Endodermal cell (in vitro differentiated cells): Measurements from ENCODE around the gene ARFGAP1. TPM values are rescaled to one million over a fixed set of nuclear protein-coding genes. Genes with fewer than 3 reads are reported as not detected.

ENCODE experiments used
- DNase-seq: peaks from one replicate; pipeline ENCODE4 v3.0.0-alpha.2; 2017
- H3K27ac ChIP-seq: 2 replicates; pipeline ENCODE4 v1.5.1; 2013; ENCODE audit warnings: mild to moderate bottlenecking, low read depth, low read length, moderate library complexity
- H3K27me3 ChIP-seq: 2 replicates; pipeline ENCODE4 v1.6.1; 2013; ENCODE audit warnings: mild to moderate bottlenecking, low read length, moderate library complexity; ENCODE audit not compliant: insufficient read depth, control insufficient read depth, poor library complexity, severe bottlenecking
- H3K36me3 ChIP-seq: 2 replicates; pipeline ENCODE4 v1.7.0; 2013; ENCODE audit warnings: mild to moderate bottlenecking, low read length, moderate library complexity; ENCODE audit not compliant: control insufficient read depth, insufficient read depth
- H3K4me1 ChIP-seq: one replicate; pipeline ENCODE4 v1.7.0; 2013; ENCODE audit warnings: low read length; ENCODE audit not compliant: control insufficient read depth, insufficient read depth
- H3K4me3 ChIP-seq: 2 replicates; pipeline ENCODE4 v1.5.1; 2013; ENCODE audit warnings: mild to moderate bottlenecking, low read length, moderate library complexity
- H3K9ac ChIP-seq: 2 replicates; pipeline ENCODE4 v1.6.1; 2013; ENCODE audit warnings: mild to moderate bottlenecking, low read length, moderate library complexity; ENCODE audit not compliant: poor library complexity, severe bottlenecking; ENCODE audit errors: extremely low read depth
- H3K9me3 ChIP-seq: 2 replicates; pipeline ENCODE4 v1.6.1; 2013; ENCODE audit warnings: mild to moderate bottlenecking, low read length, moderate library complexity; ENCODE audit not compliant: control insufficient read depth
- H3K27ac Mint-ChIP-seq: 2 replicates; pipeline ENCODE4 v1.8.0; 2020; ENCODE audit warnings: mixed read lengths
- H3K27me3 Mint-ChIP-seq: 2 replicates; pipeline ENCODE4 v1.8.0; 2021; ENCODE audit warnings: mild to moderate bottlenecking, mixed read lengths; ENCODE audit not compliant: insufficient read depth
- H3K36me3 Mint-ChIP-seq: 2 replicates; pipeline ENCODE4 v1.8.0; 2020; ENCODE audit warnings: low read depth, mixed read lengths
- H3K4me1 Mint-ChIP-seq: 2 replicates; pipeline ENCODE4 v1.8.0; 2020; ENCODE audit warnings: mixed read lengths
- H3K4me3 Mint-ChIP-seq: 2 replicates; pipeline ENCODE4 v1.8.0; 2020; ENCODE audit warnings: mild to moderate bottlenecking, moderate library complexity, mixed read lengths
- H3K9me3 Mint-ChIP-seq: 2 replicates; pipeline ENCODE4 v1.8.0; 2020; ENCODE audit warnings: mild to moderate bottlenecking, mixed read lengths
- WGBS, 2 experiments: methylation state at CpG; one replicate each; pipeline versions ENCODE4 v1.1.5 to v1.1.7; 2013; ENCODE audit warnings: missing lambda C conversion rate in 2 of 2, mixed read lengths in 1 of 2; ENCODE audit not compliant: insufficient coverage in 1 of 2, insufficient read length in 1 of 2; 5-methylcytosine and 5-hydroxymethylcytosine counted together
- total RNA-seq, 2 donors: library from RNA; stranded (reverse); fragmentation: NEBNext Ultra II Directional in 1 of 2; extraction: Animal tissue kit (Norgen Biotek cat#: 25700) in 1 of 2; gene quantifications; 2 replicates in 1 of 2; 3 replicates in 1 of 2; pipeline ENCODE4 v1.2.1, GENCODE V29; 2021
- TF ChIP-seq, protein P1 (sequence below): fragments of 200-600 bp; sonication (generic); conservative IDR thresholded peaks from 2 replicates; pipeline ENCODE4 v1.5.0; 2021; ENCODE audit warnings: antibody characterized with exemption, mild to moderate bottlenecking

Gene ARFGAP1
- total RNA-seq, 2 donors from 2014 or later: 159 to 208 TPM

DNA sequence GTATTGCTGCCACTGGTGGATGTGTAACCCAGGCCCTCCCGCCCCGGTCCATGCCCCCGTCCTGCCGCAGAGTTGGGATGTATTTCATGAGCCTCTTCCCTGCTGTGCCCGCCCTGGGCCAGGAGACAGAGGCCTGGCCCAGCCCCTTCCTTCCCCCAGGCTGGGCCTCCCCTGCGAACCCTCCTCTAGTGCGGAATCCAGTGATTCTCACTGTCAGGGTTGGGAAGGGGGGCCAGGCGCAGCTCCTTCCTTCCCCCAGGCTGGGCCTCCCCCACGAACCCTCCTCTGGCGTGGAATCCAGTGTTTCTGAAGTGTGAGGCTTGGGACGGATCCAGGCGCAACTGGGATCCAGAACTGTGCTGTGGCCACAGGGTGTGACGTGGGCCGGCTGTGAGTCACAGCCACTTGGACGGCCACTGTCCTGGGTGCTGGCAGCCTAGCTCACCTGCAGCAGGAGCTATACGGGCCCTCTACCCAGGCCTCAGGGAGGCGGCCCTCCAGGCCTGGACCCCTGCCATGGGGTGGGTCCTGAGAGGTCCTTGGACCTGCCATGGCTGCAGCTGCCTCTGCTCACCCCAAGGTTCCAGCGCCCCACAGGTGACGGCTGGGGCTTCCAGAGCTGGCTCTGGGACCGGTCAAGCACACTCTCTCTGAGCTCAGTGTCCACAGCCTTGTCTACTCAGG is 48.7 kb downstream of the ARFGAP1 start:
- H3K27me3 Mint-ChIP-seq: no peaks in the 10 kb centered on the region
- 85% methylated on average over 12 to 20 of the region's 20 CpGs for WGBS, 2 experiments
- no peak overlapping the region for H3K4me3 Mint-ChIP-seq

DNA sequence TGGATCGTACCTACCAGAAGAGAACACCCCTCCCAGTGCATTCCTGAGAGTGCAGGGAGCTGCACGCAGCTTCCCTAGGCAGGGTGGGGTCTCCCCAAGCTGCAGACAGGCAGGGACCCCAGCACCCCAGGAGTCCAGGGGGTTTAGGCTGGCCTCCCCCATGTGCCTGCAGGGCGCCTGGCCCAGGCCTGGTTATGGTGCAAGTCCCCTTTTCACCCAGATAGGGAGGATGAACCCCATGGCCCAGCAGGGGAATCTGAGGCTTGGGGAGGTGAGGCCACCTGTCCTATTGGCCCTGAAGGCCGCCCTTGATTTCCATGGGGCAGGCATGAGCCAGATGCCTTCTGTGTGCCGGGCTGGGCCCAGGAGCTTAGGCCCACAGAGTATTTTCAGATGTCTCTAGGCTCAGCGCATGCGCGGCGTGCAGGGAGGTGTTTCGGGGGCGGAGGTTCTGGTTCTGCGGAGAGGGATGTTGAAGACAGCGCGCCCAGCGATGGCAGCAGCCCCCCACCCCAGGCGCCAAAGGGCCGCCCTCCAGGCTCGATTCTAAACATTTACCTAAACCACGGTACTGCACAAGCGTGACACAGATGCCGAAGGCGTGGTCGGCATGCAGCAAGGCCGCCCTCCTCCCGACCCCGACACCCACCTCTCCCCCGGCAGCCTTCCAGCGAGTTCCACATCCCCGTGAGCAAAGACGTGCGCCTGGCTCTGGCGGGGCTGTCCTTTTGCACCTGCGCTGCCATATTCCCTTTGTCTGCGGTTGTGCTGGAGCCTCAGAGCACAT is 49.7 kb downstream of the ARFGAP1 start:
- DNase-seq: no peak
- Mint-ChIP-seq H3K9me3 (peaks cover 4% of the 10 kb centered on the region), H3K4me1 (no peaks in the 10 kb centered on the region), H3K27ac (no peak overlapping the region), H3K27me3 (no peaks in the 10 kb centered on the region), H3K4me3 (no peak overlapping the region), H3K36me3 (no peaks in the 10 kb centered on the region)
- Histone ChIP-seq H3K9ac (no peak overlapping the region), H3K27ac (no peak overlapping the region), H3K4me3 (no peak overlapping the region), H3K27me3 (peaks cover 7% of the 10 kb centered on the region), H3K36me3 (no peaks in the 10 kb centered on the region), H3K4me1 (no peaks in the 10 kb centered on the region), H3K9me3 (peaks cover 5% of the 10 kb centered on the region)
- WGBS, 2 experiments: 93% methylated on average over 26 to 34 of the region's 34 CpGs
- TF ChIP-seq, protein P1, sequence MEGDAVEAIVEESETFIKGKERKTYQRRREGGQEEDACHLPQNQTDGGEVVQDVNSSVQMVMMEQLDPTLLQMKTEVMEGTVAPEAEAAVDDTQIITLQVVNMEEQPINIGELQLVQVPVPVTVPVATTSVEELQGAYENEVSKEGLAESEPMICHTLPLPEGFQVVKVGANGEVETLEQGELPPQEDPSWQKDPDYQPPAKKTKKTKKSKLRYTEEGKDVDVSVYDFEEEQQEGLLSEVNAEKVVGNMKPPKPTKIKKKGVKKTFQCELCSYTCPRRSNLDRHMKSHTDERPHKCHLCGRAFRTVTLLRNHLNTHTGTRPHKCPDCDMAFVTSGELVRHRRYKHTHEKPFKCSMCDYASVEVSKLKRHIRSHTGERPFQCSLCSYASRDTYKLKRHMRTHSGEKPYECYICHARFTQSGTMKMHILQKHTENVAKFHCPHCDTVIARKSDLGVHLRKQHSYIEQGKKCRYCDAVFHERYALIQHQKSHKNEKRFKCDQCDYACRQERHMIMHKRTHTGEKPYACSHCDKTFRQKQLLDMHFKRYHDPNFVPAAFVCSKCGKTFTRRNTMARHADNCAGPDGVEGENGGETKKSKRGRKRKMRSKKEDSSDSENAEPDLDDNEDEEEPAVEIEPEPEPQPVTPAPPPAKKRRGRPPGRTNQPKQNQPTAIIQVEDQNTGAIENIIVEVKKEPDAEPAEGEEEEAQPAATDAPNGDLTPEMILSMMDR: no peak

More for the DNA sequence above, 48.7 kb downstream of the ARFGAP1 start:
- no peaks in the 10 kb centered on the region for H3K36me3 ChIP-seq
- Mint-ChIP-seq H3K9me3 (peaks cover 2% of the 10 kb centered on the region), H3K27ac (no peak overlapping the region), H3K36me3 (no peaks in the 10 kb centered on the region), H3K4me1 (no peaks in the 10 kb centered on the region)
- peaks cover 7% of the 10 kb centered on the region for H3K27me3 ChIP-seq
- DNase-seq: no peak
- H3K9ac ChIP-seq: no peak overlapping the region
- no peaks in the 10 kb centered on the region for H3K4me1 ChIP-seq
- H3K27ac ChIP-seq: no peak overlapping the region
- no peak overlapping the region for H3K4me3 ChIP-seq
- TF ChIP-seq, protein P1: no peak
- H3K9me3 ChIP-seq: no peaks in the 10 kb centered on the region

DNA sequence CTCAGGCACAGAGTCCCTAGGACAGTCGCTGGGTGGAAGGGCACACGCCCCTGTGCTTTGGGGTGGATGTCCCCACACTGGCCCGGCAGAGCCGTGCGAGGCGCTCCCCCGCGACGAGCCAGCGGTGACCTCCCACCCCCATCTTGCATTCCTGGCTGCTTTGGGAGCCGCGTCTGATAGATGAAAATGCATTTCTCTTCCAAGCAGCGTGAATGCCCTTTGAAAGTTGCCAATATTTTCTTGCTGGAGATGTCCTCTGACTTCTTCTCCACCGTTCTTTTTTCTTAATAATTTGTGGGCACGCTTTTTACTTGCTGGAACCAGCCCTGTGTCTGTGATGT is 50.3 kb downstream of the ARFGAP1 start:
- H3K4me1 Mint-ChIP-seq: no peaks in the 10 kb centered on the region
- H3K9me3 ChIP-seq: peaks cover 5% of the 10 kb centered on the region
- no peak overlapping the region for H3K4me3 Mint-ChIP-seq

More for the DNA sequence above, 50.3 kb downstream of the ARFGAP1 start:
- peaks cover 4% of the 10 kb centered on the region for H3K9me3 Mint-ChIP-seq
- no peaks in the 10 kb centered on the region for H3K27me3 Mint-ChIP-seq
- DNase-seq: no peak
- Histone ChIP-seq H3K4me1 (no peaks in the 10 kb centered on the region), H3K9ac (no peak overlapping the region), H3K36me3 (no peaks in the 10 kb centered on the region), H3K27me3 (peaks cover 7% of the 10 kb centered on the region), H3K27ac (no peak overlapping the region), H3K4me3 (no peak overlapping the region)
- H3K36me3 Mint-ChIP-seq: no peaks in the 10 kb centered on the region
- WGBS, 2 experiments: 83% methylated on average over 9 to 15 of the region's 15 CpGs
- H3K27ac Mint-ChIP-seq: no peak overlapping the region
- TF ChIP-seq, protein P1: no peak
